Right renal cortex interstitium (tissue), 3 donors: ENCODE data around the gene CDC45. TPM values are rescaled to one million over a fixed set of nuclear protein-coding genes. Genes with fewer than 3 reads are reported as not detected.

Experiments
- DNase-seq, 3 donors: peaks; one replicate each; pipeline ENCODE4 v3.0.0-alpha.2; 2013; ENCODE audit warnings: low read depth in 3 of 3, low spot score in 2 of 3
- polyA plus RNA-seq, 3 donors: library from polyadenylated mRNA; unstranded; fragments of 120-200 nt; gene quantifications; one replicate each; pipeline ENCODE4 v1.2.1, GENCODE V29; 2013; ENCODE audit not compliant: insufficient read length in 3 of 3

CDC45 gene
- polyA plus RNA-seq, 3 donors = 17.0 to 18.7 (median 18.1) TPM

- DNase-seq = no peak
These were observed 29.5 kb downstream of the CDC45 start for GRCh38 chr22:19509191-19509590.

- no peak for DNase-seq
These were observed 30.2 kb downstream of the CDC45 start for GRCh38 chr22:19509923-19510322.

- no peak for DNase-seq
These were observed 31.2 kb downstream of the CDC45 start for GRCh38 chr22:19510919-19511341.

DNA sequence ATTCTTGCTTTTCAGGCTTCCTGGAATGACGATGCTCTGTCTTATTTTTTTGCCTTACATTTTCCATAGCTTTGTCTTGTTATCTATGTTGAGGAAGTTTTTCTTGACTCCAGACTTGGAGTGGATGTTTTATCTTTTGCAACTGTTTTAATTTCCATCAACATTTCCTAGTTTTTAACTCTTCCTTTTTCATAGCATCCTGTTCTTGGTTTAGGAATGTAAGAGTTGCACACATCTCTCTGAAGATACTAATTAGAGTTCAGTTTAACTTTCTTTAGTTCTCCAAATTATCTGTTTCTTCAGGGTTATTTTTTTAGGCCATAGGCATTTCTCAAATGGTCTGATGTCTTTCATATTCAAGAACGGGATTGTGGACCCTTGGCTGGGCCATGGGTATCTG, 34.1 kb downstream of the CDC45 start:
- DNase-seq = no peak

- no peak for DNase-seq
These were observed 35.3 kb downstream of the CDC45 start for GRCh38 chr22:19514831-19515565.

DNA sequence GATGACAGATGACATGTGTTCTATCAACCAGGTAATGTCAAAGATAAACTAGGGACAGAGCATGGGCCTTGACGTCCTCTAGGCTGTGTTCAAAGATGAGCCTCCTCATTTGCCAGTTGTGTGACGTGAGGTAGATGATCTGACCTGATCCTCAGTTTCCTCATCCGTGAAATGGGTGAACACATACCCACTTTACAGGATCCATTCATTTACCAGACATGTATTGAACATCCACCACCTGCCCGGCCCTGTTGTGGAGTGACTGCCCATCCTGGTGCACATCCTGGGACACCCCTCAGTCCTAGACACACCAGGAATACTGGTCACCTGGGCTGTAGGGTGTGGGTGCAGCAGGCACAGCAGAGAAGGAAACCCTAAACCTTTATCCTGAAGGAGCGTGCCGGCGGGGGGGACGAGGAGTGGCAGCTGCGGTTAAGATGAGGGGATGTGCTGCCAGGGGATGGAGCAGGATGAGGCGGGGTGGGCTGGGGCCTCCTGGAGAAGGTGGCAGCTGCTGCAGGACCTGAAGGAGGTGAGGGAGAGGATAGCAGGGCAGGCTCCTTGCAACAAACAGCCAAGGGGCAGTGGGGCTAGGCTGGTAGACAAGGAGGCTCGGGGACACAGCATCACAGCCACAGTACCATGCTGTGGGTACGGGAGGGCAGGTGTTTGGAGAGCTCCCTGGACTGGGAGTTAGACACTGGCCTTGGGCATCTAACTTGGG, 36.1 kb downstream of the CDC45 start:
- no peak for DNase-seq

GRCh38 chr22:19516378-19517170, 36.9 kb downstream of the CDC45 start:
- DNase-seq = no peak

DNA sequence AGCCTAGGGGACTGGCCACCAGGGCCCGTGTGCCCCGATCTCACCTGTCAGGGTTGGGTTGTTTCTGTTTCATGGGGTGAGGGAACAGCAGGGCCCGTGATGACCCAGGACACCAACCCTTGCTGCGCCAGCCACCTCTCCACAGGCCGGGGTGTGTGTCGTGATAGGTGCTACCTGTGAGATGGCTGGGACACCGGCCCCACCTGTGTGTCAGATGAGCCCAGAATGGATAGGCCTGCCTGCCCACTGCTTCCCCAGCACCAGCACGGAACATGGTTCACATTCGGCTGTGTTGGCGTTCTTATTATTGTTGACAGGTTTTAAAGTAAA, 37.4 kb downstream of the CDC45 start:
- no peak for DNase-seq

GRCh38 chr22:19517919-19518611, 38.3 kb downstream of the CDC45 start:
- no peak for DNase-seq

DNA sequence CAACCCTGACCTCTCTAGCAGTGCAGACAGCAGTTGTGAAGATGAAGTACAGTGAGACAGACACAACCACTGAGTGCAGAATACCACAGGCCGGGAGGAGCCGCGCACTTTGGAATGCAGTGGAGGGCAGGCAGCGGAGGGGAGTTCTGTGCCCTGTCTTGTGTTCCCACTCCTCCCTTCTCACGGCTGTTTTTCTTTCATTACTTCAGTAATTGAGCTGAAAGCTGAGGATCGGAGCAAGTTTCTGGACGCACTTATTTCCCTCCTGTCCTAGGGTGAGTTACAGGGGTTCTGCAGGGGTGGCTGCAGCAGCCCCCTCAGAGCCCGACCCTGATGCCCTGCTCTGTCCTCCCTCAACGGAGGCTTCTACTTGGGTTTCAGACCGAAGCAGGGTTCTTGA, 38.9 kb downstream of the CDC45 start:
- DNase-seq = no peak

DNA sequence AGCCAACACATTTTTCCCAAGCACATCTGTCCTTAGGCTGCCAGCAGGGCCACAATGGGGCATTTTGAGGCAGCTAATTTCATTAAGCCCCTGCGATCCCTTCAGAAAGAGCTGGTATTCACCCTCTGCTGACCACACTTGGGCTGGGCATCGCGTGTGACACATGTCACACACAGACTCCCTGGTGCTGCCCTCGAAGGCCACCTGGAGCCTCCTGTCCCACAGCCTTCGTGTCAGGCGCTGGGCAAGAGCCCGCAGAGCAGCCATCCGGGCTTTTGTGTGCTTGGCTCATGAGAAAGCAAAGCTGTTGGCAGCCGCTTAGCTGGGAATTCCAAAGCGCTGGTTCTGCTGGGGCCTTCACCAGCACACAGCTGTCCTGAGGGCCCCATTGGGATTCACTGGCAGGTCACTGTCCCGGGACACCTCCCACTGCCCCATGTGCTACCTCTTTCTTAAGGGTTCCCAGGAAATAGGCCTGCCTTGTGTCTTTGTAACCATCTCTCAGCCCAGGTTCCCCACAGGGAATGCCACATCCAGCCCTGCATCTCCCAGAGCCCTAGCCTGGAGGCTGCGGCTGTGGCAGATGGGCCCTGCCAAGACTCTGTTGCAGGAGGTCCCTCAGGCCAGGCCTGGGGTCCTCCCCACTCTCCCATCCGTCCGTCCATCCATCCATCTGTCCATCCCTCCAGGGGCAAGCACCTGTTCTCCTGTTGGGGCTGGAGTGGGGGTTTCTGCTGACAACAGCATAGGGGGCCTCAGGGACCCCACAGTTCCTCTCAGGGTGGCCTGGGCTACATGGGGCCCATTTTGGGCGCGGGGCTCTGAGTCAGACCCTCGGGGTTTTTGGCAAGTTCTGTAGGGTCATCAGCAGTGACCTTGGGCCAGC, 39.6 kb downstream of the CDC45 start:
- DNase-seq = no peak

- no peak for DNase-seq
These were observed 40.3 kb downstream of the CDC45 start for GRCh38 chr22:19520007-19520406.

GRCh38 chr22:19520566-19521305, 41.0 kb downstream of the CDC45 start:
- no peak for DNase-seq

GRCh38 chr22:19522190-19522880, 42.6 kb downstream of the CDC45 start:
- no peak for DNase-seq

GRCh38 chr22:19522881-19523239, 43.1 kb downstream of the CDC45 start:
- no peak for DNase-seq

GRCh38 chr22:19523240-19524169, 43.8 kb downstream of the CDC45 start:
- peak in 2 of 3 donors; percentile 4 to 23 for DNase-seq
